Daoy (cell line): ENCODE results near the gene TTL. TPM values are rescaled to one million over a fixed set of nuclear protein-coding genes. Genes with fewer than 3 reads are reported as not detected.

ENCODE experiments used
- DNase-seq: peaks from one replicate; pipeline ENCODE4 v3.0.0-alpha.2; 2015; ENCODE audit warnings: low read depth
- total RNA-seq: library from RNA; depleted of rRNA; stranded (reverse); fragments of >200 nt; shearing (Covaris generic); gene quantifications from 2 replicates; pipeline ENCODE4 v1.2.3, GENCODE V29; 2014; rRNA removed

The TTL gene
- total RNA-seq, 1 experiment from 2014 or later: 34.2 TPM

- no peak for DNase-seq
Measured at GRCh38 chr2:112583497-112584133, 101.7 kb downstream of the TTL start.

- peak; percentile 97 for DNase-seq
Measured at GRCh38 chr2:112584134-112584890, 102.4 kb downstream of the TTL start, which contains the start of gene CHCHD5. TSS of gene CHCHD5 (plus strand) at chr2:112584609. CDS start at chr2:112584648, 39 bp downstream.

GRCh38 chr2:112584891-112585250 lies 102.9 kb downstream of the TTL start:
- DNase-seq: no peak

- DNase-seq: no peak
Measured at GRCh38 chr2:112585400-112585799, 103.4 kb downstream of the TTL start.

GRCh38 chr2:112585873-112586464 lies 104.0 kb downstream of the TTL start:
- no peak for DNase-seq

GRCh38 chr2:112588611-112589045 lies 106.7 kb downstream of the TTL start:
- DNase-seq: no peak

Other genes with a start within 250 kb of the TTL start
- 7.3 and 10.2 TPM in 2 replicates for gene ZC3H8, start 227.1 kb upstream of the TTL start, total RNA-seq
- 0.36 and 0.69 TPM in 2 replicates for gene ZC3H6, start 206.6 kb upstream of the TTL start, total RNA-seq
- gene RGPD8, start 48.5 kb upstream of the TTL start, total RNA-seq: 1.2 and 1.9 TPM in 2 replicates
- gene POLR1B, start 60.3 kb downstream of the TTL start, total RNA-seq: 26.3 and 29.9 TPM in 2 replicates
- gene CHCHD5, start 102.5 kb downstream of the TTL start, total RNA-seq: 18.9 and 26.2 TPM in 2 replicates
- 58.4 and 71.2 TPM in 2 replicates for gene SLC20A1, start 163.8 kb downstream of the TTL start, total RNA-seq
- not detected in 2 replicates for gene NT5DC4, start 238.9 kb downstream of the TTL start, total RNA-seq